A673 (cell line): ENCODE measurements around the gene SOX6. TPM values are rescaled to one million over a fixed set of nuclear protein-coding genes. Genes with fewer than 3 reads are reported as not detected.

Experiments used
- BruUV-seq: library from RNA; stranded (reverse); fragments of 400-500 nt; replicated peaks from 2 replicates; lab custom pipeline; 2021; lab: Mats Ljungman, UMichigan
- CTCF ChIA-PET: fragments of 300-600 bp; sonication (Branson Sonifier 250); formaldehyde crosslinking; loops from one replicate; lab custom pipeline; 2022; ENCODE audit warnings: antibody characterized with exemption; lab: Charles Lee
- POLR2A ChIA-PET: fragments of 300-600 bp; sonication (Branson Sonifier 250); formaldehyde crosslinking; loops from one replicate; lab custom pipeline; 2022; ENCODE audit warnings: antibody characterized with exemption; ENCODE audit not compliant: low non-redundant PET; lab: Charles Lee
- DNase-seq: peaks from one replicate; pipeline ENCODE4 v3.0.0-alpha.2; 2015; ENCODE audit warnings: low spot score
- H3K27ac ChIP-seq: fragments of 200-600 bp; sonication (generic); 2 replicates; pipeline ENCODE4 v1.5.1; 2016; ENCODE audit warnings: mixed run types, low read depth, mild to moderate bottlenecking, mixed read lengths, antibody characterized with exemption, low read length; ENCODE audit not compliant: poor library complexity, severe bottlenecking
- H3K27me3 ChIP-seq: fragments of 200-600 bp; sonication (generic); replicated peaks from 2 replicates; pipeline ENCODE4 v1.6.1; 2017; ENCODE audit warnings: mixed run types, low read depth, mild to moderate bottlenecking, mixed read lengths, antibody characterized with exemption, low read length; ENCODE audit not compliant: insufficient read depth, poor library complexity
- H3K36me3 ChIP-seq: fragments of 200-600 bp; sonication (generic); 2 replicates; pipeline ENCODE4 v1.6.1; 2016; ENCODE audit warnings: mixed run types, mild to moderate bottlenecking, mixed read lengths, antibody characterized with exemption, low read length; ENCODE audit not compliant: insufficient read depth, poor library complexity, severe bottlenecking
- H3K4me1 ChIP-seq: fragments of 200-600 bp; sonication (generic); 2 replicates; pipeline ENCODE4 v1.6.1; 2017; ENCODE audit warnings: mixed run types, mild to moderate bottlenecking, mixed read lengths, antibody characterized with exemption, low read length; ENCODE audit not compliant: insufficient read depth, poor library complexity, severe bottlenecking
- H3K4me3 ChIP-seq: fragments of 200-600 bp; sonication (generic); 2 replicates; pipeline ENCODE4 v1.5.1; 2016; ENCODE audit warnings: low read depth, mixed run types, mild to moderate bottlenecking, mixed read lengths, low read length; ENCODE audit not compliant: poor library complexity, severe bottlenecking
- H3K9me3 ChIP-seq: fragments of 200-600 bp; sonication (generic); 2 replicates; pipeline ENCODE4 v1.6.1; 2016; ENCODE audit warnings: mixed run types, low read depth, mild to moderate bottlenecking, mixed read lengths, antibody characterized with exemption, low read length; ENCODE audit not compliant: poor library complexity, severe bottlenecking
- EZH2 ChIP-seq: fragments of 200-600 bp; sonication (generic); IDR thresholded peaks from 2 replicates; pipeline ENCODE4 v1.6.1; 2017; ENCODE audit warnings: borderline replicate concordance, low read depth, mild to moderate bottlenecking, mixed read lengths, antibody characterized with exemption, low read length; ENCODE audit not compliant: poor library complexity, severe bottlenecking
- intact Hi-C: fragments of 100-400 bp; cut with micrococcal nuclease; formaldehyde crosslinking; loops from one replicate; pipeline ENCODE4 v1.10.0; 2022; ENCODE audit not compliant: unreplicated experiment
- total RNA-seq: library from RNA; stranded (reverse); gene quantifications from 2 replicates; pipeline ENCODE4 v1.2.3, GENCODE V29; 2021
- TF ChIP-seq, protein P1 (sequence below): fragments of 300-800, 200-600 bp; sonication (generic); conservative IDR thresholded peaks from 2 replicates; pipeline ENCODE4 v1.5.1; 2017; ENCODE audit warnings: low read depth, mild to moderate bottlenecking, antibody characterized with exemption, low read length, moderate library complexity, mixed read lengths

Gene SOX6
- total RNA-seq, 1 experiment from 2014 or later: 27.5 TPM

GRCh38 chr11:15927864-15928217, 428.5 kb downstream of the SOX6 start:
- Histone ChIP-seq H3K4me3 (no peak overlapping the region), H3K27me3 (no peaks in the 10 kb centered on the region), H3K4me1 (no peaks in the 10 kb centered on the region), H3K27ac (no peak overlapping the region), H3K9me3 (no peaks in the 10 kb centered on the region), H3K36me3 (no peaks in the 10 kb centered on the region)
- intact Hi-C loops: no loop called here
- POLR2A ChIA-PET: no interaction called here
- no TSS peak for BruUV-seq
- CTCF ChIA-PET: no interaction called here
- TF ChIP-seq, protein P1, sequence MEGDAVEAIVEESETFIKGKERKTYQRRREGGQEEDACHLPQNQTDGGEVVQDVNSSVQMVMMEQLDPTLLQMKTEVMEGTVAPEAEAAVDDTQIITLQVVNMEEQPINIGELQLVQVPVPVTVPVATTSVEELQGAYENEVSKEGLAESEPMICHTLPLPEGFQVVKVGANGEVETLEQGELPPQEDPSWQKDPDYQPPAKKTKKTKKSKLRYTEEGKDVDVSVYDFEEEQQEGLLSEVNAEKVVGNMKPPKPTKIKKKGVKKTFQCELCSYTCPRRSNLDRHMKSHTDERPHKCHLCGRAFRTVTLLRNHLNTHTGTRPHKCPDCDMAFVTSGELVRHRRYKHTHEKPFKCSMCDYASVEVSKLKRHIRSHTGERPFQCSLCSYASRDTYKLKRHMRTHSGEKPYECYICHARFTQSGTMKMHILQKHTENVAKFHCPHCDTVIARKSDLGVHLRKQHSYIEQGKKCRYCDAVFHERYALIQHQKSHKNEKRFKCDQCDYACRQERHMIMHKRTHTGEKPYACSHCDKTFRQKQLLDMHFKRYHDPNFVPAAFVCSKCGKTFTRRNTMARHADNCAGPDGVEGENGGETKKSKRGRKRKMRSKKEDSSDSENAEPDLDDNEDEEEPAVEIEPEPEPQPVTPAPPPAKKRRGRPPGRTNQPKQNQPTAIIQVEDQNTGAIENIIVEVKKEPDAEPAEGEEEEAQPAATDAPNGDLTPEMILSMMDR: no peak
- TF ChIP-seq EZH2: no peak
- DNase-seq: no peak

DNA sequence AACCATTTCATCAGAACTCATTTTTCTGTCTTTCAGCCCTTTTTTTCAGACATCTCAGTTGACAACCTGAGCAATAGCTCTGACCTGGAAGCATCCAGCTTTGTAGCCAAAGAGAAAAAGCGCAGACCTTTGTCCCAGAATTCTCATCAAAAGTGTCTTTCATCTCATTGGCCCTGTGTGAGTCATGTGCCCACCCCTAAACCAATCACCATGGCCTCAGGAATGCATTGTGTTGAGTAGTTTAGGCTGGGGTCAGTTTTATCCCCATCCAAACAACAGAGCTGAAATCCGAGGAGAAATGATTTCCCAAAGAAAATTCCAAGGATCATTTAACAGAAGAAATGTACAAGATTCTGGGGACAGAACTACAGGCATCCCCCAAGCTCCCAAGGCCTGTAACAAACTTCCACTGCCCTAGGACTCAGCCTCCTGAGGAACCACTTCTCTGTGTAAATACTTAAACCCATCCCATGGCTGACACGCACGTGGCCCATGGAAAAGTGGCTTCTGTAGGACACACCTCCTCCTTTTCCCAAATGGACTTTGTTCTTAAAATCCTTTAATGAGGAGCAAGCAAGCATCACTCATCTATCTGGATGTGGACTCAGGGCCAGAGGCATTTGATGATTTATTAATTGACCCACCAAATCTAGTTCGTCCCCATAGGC, 429.0 kb downstream of the SOX6 start:
- no peaks in the 10 kb centered on the region for H3K9me3 ChIP-seq
- no peaks in the 10 kb centered on the region for H3K36me3 ChIP-seq
- CTCF ChIA-PET: no interaction called here
- no peak for DNase-seq
- TF ChIP-seq, protein P1: no peak
- TF ChIP-seq EZH2: no peak
- POLR2A ChIA-PET: no interaction called here
- intact Hi-C loops: no loop called here
- no TSS peak for BruUV-seq
- no peaks in the 10 kb centered on the region for H3K27me3 ChIP-seq
- no peaks in the 10 kb centered on the region for H3K4me1 ChIP-seq
- no peak overlapping the region for H3K27ac ChIP-seq
- H3K4me3 ChIP-seq: no peak overlapping the region

GRCh38 chr11:15926071-15926470, 430.3 kb downstream of the SOX6 start:
- intact Hi-C loops: no loop called here
- H3K36me3 ChIP-seq: no peaks in the 10 kb centered on the region
- no peaks in the 10 kb centered on the region for H3K9me3 ChIP-seq
- ChIA-PET CTCF (no interaction called here), POLR2A (no interaction called here)
- TF ChIP-seq, protein P1: no peak
- TF ChIP-seq EZH2: no peak
- no peak for DNase-seq
- H3K27me3 ChIP-seq: no peaks in the 10 kb centered on the region
- no peak overlapping the region for H3K4me3 ChIP-seq
- no peak overlapping the region for H3K27ac ChIP-seq
- H3K4me1 ChIP-seq: no peaks in the 10 kb centered on the region
- BruUV-seq: no TSS peak
